ENCODE measurements around the gene SLC5A11. TPM values are rescaled to one million over a fixed set of nuclear protein-coding genes. Genes with fewer than 3 reads are reported as not detected.
"Not testable (repeated sequence)": the region's sequence is repeated elsewhere in the genome, so short reads cannot be mapped to it uniquely, and the experiment has no call there.

Gene SLC5A11, protein sequence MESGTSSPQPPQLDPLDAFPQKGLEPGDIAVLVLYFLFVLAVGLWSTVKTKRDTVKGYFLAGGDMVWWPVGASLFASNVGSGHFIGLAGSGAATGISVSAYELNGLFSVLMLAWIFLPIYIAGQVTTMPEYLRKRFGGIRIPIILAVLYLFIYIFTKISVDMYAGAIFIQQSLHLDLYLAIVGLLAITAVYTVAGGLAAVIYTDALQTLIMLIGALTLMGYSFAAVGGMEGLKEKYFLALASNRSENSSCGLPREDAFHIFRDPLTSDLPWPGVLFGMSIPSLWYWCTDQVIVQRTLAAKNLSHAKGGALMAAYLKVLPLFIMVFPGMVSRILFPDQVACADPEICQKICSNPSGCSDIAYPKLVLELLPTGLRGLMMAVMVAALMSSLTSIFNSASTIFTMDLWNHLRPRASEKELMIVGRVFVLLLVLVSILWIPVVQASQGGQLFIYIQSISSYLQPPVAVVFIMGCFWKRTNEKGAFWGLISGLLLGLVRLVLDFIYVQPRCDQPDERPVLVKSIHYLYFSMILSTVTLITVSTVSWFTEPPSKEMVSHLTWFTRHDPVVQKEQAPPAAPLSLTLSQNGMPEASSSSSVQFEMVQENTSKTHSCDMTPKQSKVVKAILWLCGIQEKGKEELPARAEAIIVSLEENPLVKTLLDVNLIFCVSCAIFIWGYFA
- 0.08 and 0.91 TPM in 2 replicates for total RNA-seq (2014; rRNA removed; shearing (Covaris generic))

DNA sequence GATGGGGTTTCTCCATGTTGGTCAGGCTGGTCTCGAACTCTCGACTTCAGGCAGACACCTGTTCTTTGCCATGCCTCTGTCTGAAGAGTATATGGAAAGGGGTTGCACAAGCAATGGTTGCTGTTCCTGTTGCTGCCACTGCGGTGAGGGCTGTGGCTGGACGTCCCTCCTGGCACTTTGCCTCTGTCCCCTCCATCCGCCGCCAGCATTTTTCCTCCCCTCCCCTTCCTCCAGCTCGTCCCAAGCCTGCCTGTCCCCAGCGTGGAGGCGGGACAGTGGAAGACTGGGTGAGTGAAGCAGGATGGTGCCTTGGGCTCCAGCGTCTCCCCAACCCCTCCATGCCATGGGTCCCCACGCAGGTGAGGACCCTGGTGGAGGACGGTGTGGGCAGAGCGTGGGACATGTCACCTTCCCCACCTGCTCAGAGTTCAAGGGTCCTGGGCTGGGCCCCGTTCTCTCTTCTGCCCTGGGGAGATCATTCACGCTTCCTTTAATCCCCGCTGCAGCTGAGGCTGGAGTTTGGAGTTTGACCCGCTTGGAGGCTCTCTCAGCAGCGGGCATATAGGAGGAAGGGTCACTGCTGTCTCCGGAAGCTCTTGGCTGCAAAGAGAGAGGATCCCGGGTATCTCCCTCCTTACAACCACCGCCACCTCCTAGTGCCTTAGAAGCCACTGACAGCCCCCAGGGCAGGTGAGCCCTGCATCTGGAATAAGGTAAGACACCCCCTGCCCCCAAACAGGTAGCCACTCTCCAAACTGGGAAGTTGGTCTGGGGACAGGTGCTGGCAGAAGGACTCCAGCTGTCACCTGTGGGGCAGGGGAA is at the start of gene SLC5A11:
Gene SLC5A11 (plus strand): TSS at position 238 of the 822 bp plus-strand sequence. CDS start 12,681 bp downstream, outside the sequence.
- no peak for DNase-seq (ENCODE audit: low spot score)

GRCh38 chr16:24800586-24800985 is 45.2 kb upstream of the SLC5A11 start:
- peak; percentile 9 for DNase-seq (ENCODE audit: low spot score)

GRCh38 chr16:24801761-24802302 is 43.9 kb upstream of the SLC5A11 start:
- DNase-seq (ENCODE audit: low spot score): no peak

GRCh38 chr16:24805484-24805883 is 40.3 kb upstream of the SLC5A11 start:
- no peak for DNase-seq (ENCODE audit: low spot score)

DNA sequence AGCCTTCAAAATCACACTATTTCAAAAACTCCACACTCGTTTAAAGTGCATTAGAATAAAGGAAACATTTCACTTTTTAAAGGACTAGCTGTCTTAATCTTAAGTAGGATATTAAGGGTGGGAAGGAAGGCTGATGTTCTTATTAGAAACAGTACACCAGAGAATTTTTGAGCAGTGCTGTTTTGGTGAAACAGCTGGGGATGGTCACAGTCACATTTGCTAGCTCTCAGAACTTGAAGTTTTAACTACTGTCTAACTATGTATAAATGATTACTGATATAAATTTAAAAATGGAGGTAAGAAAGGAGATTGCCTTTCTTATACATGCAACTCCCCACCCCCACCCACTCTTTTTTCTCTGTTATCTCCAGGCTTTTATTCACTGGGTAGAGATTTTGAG is 38.5 kb upstream of the SLC5A11 start:
- no peak for DNase-seq (ENCODE audit: low spot score)

- no peak for DNase-seq (ENCODE audit: low spot score)
Measured at GRCh38 chr16:24810951-24811843, 34.6 kb upstream of the SLC5A11 start.

DNA sequence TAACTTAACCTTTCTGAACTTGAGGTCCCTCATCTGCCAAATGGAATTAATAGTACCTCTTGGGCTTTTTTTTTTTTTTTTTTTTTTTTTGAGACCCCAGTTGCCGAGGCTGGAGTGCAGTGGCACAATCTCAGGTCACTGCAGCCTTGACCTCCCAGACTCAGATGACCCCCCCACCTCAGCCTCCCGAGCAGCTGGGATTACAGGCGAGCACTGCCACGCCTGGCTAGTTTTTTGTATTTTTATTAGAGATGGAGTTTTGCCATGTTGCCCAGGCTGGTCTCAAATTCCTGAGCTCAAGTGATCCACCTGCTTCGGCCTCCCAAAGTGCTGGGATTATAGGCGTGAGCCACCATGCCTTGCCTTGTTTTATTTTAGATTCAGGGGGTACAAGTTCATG is 33.0 kb upstream of the SLC5A11 start:
- not testable (repeated sequence) for DNase-seq (ENCODE audit: low spot score)

DNA sequence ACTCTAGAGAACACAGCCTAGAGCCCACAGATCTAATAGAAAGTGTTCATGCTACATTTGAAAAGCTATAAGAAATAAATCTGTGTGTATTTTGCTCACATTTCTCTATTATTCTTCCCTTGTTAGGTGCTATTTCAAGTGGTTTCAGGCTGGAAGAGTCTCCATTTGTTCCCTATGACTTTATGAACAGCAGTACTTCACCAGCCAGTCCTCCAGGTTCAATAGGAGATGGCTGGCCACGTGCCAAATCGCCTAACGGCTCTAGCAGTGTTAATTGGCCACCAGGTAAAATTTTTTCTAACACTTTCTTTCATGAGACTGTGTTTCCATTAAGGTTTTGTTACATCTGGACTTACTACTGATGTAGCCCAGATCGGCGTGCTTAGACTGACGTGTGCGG is 30.7 kb upstream of the SLC5A11 start:
- DNase-seq (ENCODE audit: low spot score): no peak

GRCh38 chr16:24816688-24817087 is 29.1 kb upstream of the SLC5A11 start:
- no peak for DNase-seq (ENCODE audit: low spot score)

DNA sequence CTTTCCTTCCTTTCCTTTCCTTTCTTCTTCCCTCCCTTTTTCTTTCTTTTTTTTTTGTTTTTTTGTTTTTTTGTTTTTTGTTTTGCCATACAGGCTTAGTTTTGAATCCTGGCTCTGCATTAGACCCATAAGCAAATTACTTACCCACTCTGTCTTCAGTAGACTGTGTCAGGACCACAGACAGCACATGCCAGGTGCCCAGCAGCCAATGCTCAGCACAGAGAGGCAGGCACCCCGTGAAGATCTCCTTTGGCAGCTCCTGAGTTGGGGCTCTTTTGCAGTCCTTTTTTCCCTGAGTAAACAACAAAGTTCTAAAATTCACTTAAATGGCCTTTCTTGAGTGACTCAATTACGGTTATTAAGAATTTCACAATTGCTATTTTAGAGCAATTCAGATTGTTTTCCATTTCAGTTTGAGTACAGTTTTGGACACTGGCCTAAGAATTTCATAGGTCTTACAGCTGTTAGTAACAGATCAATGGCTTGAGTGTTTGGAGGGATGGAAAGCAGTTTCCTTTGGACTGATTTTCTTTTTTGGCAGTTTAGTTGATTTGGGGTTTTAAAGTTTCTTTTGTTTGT is 26.2 kb upstream of the SLC5A11 start:
- DNase-seq (ENCODE audit: low spot score): no peak

- no peak for DNase-seq (ENCODE audit: low spot score)
Measured at GRCh38 chr16:24820522-24820921, 25.2 kb upstream of the SLC5A11 start.

- no peak for DNase-seq (ENCODE audit: low spot score)
Measured at GRCh38 chr16:24821129-24821528, 24.6 kb upstream of the SLC5A11 start.

DNA sequence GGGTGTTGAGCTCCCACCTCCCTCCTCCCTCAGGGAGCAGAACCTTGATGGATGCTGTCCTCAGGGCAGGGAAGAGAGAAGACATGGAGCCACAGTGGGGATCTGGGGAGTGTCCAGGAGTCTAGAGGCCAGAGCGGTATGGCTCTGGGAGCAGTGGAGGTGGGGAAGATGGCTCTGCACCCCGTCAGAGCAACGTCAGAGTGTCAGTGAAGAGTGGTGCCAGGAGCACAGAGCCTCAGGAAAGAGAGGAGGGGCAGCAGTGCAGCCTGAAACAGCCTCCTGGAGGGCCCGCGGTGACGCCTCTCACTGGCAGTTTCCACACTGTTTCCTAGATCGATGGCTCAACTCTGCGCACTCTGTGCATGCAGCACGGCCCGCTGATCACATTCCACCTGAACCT is 23.2 kb upstream of the SLC5A11 start:
- no peak for DNase-seq (ENCODE audit: low spot score)

DNA sequence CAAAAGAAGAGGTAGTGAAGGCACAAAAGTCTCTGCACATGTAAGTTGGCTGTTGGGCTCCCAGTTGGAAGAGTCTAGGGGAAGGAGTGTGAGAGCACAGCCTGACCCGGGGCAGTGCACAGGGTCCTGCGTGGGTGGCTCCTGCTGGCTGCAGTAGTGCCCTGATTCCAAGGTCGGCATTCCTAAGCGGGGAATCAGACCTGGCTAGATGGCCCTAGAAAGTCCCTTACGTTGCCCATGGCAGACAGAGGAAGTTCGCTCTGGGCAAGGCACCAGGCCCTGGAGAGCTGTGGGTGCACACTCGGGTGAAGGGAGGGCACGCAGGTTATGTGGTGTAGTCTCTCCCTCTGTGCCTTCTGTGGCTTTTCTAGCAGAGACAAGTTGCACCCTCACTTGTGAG is 22.8 kb upstream of the SLC5A11 start:
- DNase-seq (ENCODE audit: low spot score): no peak

- no peak for DNase-seq (ENCODE audit: low spot score)
Measured at GRCh38 chr16:24825696-24826095, 20.1 kb upstream of the SLC5A11 start.

- DNase-seq (ENCODE audit: low spot score): no peak
Measured at GRCh38 chr16:24826096-24826690, 19.6 kb upstream of the SLC5A11 start.

DNA sequence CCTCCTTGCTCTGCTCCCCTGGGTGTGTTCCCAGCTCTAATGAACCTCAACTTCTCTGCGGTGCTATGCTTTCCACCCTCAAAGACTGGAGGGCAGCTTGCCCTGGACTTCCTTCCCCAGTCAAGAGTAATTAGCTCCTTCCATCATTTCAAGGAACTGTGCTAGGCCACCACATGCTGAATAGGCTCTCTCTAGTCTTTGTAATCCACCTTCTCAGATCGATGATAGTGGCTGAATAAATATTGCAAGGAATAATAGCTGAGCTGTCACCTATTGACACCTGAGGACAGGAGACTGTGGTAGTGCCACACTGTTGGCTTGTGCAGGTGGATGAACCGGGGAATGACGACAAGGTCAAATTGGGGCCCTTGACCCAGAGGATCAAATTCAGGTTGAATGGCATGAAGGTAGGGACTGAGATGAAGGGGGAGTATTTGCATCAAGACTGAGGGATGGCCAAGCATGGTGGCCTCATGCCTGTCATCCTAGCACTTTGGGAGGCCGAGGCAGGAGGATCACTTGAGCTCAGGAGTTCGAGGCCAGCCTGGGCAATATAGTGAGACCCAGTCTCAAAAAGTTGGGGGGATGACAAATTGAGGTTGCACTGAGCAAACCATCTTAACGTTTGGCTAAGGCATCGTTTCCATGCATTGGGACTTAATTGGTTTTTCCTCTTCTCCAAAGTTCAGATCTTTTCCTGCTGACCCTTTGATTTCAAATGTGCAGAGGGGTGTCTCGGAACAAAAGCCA is 18.8 kb upstream of the SLC5A11 start:
- DNase-seq (ENCODE audit: low spot score): no peak

- no peak for DNase-seq (ENCODE audit: low spot score)
Measured at GRCh38 chr16:24829153-24829552, 16.6 kb upstream of the SLC5A11 start.

- DNase-seq (ENCODE audit: low spot score): no peak
Measured at GRCh38 chr16:24833352-24833751, 12.4 kb upstream of the SLC5A11 start.

Data from HT-29 (cell line).